ENCODE measurements around the gene LRFN4.
A peak's percentile ranks its signal among the peaks of the same experiment; 100 is the strongest.
"Not testable (repeated sequence)": the region's sequence is repeated elsewhere in the genome, so short reads cannot be mapped to it uniquely, and the experiment has no call there.

The LRFN4 gene

DNA sequence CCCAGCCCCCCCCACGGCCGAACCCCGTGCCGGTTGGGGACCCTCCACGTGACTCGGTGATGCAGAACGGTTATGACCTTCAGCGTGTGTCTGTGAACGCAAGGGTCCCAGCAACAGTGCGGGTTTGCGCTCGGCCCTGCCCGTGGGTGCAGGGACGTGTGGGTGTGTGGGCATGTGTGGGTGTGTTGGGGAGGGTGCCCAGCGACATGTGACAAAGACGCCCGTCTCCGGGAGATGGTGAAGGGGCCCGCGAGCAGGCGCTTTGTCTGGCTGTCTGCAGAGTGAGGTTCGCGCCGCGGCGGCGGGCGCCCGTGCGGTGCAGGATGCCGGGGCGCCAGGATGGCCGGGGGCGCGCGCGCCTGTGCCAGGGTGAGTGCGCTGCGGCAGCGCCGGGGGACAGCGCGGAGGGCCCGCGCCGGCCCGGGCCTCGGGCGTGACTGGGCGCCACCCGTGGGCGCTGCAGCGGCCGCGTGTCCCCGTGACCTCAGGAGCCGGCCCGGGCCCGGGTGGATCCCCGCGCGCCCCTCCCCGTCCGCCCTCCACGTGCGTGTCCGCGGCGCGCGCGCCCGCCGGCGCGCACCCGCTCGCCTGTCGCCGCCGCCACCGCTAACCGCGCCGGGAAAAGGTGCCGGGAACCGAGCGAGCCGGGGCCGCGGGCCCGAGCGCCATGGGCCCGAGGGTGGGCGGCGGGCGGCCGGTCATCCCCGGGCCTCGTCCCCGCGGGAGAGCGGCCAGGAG is at the start of gene LRFN4:
Gene LRFN4, plus strand, starts transcription at position 569 of the 738 bp plus-strand sequence. CDS start 681 bp downstream, outside the sequence.
- no peak for DNase-seq

DNA sequence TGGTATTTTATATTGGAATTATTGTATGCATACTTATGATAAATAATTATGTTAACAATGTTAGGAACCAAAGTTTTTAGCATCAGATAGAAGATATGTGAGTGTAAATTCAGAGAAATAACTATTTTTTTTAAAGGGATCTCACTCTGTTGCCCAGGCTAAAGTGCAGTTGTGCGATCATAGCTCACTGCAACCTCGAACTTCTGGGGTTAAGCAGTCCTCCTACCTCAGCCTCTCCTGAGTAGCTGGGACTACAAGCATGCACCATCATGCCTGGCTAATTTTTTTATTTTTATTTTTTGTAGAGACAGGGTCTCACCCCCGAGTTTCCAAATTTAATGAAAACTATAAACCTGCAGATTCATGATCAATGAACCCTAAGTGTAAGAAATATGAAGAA is 47.3 kb upstream of the LRFN4 start:
- no peak for DNase-seq

DNA sequence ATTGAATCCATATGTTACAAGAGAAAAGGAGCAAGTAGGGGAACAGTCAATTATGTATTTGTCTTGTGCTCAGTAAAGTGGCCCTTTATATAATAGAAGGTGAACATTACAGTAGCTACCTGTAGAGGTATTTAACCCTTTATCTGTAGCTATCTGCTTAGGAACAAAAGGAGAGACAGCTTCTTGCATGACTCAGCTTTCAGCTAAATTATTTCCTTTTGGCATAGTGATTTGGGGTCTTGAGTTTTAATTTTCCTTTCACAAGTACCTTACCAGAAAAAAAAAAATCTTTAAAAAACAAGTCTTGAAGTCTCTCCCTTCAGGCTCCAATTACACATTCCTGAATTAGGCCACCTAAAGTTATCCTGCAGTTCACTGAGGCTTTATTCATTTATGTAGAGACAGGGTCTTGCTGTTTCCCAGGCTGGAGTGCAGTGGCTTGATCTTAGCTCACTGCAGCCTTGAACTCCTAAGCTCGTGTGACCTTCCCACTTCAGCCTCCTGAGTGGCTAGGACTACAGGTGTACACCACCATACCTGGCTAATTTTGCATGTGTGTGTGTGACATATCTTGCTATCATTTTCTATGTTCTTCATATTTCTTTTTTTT is 46.2 kb upstream of the LRFN4 start:
- no peak for DNase-seq

DNA sequence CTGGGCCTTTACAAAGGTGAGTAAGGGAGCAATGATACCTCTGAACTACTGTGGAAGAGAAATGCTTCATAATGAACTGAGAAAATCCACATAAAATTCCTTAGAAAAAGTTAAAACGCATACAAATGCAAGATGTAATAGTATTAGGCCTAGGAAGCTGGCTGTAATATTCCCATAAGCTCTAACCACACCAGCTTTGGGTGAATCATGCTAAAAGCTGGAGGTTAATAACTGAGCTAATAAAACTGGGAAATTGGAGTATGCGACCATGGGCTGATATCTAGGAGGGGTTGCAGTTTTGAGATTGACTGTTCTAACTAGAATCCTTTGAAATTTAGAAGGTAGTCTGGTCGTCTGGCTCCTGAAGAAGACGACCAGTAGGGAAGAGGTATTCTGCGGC is 42.2 kb upstream of the LRFN4 start:
- no peak for DNase-seq

DNA sequence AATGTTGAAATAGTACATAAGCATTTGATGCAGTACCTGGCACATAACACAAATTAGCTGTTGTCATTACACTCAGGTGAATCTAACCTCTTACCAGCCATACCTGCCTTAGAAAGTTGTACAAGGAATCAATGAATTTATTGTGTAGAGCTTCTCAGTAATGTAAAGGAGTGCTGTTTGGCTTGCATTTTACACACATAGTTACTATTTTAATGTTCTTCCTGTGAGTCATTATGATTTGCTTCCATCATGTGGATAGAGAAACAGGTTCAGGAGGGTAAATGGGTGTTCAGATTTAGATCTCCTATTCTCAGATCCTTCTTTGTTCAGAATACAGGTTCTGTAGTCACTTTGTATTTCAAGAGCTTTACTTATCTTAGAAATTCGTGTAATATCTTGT is 41.2 kb upstream of the LRFN4 start:
- no peak for DNase-seq

DNA sequence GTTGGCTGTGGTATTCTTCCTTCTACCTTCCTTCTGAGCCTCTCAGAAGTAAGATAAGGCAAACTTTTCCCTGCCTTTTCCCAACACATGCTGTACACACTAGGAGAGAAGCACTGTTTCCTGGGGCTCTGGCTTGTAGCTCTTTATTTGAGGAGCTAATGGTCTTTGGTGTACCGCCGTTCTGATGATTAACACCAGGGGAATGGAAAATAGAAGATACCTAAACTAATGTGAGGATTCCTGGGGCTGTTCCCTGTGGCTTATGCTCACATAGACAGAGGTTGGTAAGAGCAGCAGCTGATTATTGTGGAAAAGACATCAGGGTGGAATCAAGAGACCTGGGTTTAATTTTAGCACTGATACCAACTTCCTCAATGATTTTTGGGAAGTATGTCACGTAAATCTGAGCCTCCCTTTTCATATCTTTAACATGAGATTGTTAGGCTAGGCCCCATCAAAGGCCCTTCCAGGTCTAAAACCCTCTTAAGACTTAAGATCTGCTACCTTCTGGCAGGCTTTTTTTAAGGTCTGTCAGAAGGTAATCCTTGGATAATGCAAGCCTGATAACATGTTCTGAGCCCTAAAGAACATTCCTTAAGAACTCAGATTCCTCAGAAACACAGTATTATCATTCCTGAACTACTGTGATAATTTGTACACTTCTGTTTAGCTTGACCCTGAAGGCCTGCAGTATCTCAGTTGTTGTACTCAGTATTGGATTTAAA is 38.5 kb upstream of the LRFN4 start:
- DNase-seq = no peak

DNA sequence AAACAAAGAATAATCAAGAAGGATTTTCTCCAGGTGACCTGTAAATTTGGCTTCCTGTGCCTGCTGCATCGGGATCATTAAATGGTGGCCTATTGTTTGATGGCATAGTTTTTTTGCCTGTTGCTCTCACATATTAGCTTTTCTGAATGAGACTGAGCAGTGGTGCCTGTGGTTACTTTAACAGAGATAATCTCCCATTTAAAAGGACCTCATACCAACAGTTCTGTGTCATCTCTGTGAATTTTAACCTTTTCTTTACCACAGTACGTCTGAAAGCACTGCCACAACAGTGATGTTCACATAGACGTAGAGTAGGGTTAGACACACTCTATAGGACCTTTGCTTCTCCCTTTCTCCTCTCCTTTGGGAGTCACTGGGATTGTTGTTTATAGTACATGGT is 36.5 kb upstream of the LRFN4 start:
- no peak for DNase-seq

DNA sequence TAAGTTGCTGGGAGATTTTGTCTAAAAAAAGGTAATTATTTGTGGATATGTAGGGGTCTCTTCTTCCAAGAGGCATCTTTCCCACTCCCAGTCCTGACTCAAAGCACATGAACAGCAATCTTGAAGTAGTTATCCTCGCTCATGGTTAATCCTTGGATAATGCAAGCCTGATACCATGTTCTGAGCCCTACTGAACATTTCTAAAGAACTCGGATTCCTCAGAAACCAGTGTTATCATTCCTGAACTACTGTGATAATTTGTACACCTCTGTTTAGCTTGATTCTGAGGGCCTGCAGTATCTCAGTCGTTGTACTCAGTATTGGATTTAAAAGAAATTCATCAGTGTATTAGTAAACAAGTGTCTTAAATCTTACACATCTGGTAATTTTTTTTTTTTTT is 36.0 kb upstream of the LRFN4 start:
- no peak for DNase-seq

DNA sequence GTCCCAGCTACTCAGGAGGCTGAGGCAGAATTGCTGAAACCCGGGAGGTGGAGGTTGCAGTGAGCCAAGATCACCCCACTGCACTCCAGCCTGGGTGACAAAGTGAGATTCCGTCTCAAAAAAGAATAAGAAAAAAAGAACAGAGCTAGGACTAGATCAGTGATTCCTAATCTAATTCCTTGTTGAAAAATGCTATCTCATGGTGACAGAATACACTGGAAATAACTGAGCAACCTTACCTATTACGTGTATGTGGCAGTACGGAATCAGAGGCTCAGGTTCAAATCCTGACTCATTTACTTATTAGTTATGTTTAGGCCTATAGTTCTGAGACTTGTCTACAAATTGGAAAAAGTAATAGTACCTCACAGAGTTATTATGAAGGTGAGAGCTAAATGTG is 33.2 kb upstream of the LRFN4 start:
- DNase-seq = no peak

DNA sequence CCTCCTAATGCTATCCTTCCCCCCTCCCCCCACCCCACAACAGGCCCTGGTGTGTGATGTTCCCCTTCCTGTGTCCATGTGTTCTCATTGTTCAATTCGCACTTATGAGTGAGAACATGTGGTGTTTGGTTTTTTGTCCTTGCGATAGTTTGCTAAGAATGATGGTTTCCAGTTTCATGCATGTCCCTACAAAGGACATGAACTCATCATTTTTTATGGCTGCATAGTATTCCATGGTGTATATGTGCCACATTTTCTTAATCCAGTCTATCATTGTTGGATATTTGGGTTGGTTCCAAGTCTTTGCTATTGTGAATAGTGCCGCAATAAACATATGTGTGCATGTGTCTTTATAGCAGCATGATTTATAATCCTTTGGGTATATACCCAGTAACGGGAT is 32.3 kb upstream of the LRFN4 start:
- DNase-seq = not testable (repeated sequence)

DNA sequence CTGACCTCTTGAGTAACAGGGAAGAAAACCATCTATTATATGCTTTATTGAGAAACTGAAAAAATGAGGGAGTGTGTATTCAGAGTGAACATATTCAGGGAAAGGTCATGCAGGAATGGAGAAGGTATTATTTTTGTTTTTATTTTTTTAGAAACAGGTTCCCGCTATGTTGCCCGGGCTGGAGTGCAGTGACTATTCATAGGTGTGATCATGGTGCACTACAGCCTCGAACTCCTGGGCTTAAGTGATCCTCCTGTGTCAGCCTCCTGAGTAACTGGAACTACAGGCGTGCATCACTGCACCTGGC is 22.4 kb upstream of the LRFN4 start:
- DNase-seq = no peak

DNA sequence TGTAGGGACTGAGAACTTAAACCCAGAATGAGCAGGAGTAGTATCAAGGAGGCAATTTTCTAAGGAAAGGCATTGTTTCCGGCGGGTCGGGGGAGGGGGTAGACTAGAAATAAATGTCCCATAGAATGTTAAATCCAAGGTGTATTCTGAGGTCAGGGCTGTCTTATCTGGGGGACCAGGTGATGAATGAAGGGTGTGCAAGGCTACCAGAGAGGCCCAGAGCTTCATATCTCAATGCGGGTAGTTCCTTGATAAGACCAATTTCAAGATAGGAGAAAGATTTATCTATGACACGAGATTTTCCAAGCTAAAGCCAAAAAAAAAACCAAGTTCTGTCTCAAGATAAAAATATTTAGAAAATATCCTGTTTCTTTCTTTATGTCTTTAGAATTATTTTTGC is 21.9 kb upstream of the LRFN4 start:
- no peak for DNase-seq

DNA sequence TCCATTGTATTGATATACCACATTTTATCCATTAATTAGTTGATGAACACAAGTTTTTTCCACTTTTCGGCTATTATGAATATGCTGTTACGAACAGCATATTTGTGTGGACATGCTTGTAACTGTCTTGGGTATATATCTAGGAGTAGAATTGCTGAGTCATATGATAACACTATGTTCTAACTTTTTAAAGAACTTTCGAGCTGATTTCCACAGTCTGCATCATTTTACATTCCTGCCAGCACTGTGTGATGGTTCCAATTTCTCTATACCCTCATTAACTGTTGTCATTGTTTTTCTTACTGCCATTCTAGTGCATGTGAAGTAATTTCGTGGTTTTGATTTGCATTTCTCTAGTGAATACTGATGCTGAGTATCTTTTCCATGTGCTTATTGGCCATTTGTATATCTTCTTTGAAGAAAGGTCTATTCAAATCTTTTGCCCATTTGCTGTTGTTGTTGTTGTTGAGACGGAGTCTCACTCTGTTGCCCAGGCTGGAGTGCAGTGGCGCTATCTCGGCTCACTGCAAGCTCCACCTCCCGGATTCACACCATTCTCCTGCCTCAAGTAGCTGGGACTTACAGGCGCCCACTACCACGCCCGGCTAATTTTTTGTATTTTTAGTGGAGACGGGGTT is 21.0 kb upstream of the LRFN4 start:
- no peak for DNase-seq

DNA sequence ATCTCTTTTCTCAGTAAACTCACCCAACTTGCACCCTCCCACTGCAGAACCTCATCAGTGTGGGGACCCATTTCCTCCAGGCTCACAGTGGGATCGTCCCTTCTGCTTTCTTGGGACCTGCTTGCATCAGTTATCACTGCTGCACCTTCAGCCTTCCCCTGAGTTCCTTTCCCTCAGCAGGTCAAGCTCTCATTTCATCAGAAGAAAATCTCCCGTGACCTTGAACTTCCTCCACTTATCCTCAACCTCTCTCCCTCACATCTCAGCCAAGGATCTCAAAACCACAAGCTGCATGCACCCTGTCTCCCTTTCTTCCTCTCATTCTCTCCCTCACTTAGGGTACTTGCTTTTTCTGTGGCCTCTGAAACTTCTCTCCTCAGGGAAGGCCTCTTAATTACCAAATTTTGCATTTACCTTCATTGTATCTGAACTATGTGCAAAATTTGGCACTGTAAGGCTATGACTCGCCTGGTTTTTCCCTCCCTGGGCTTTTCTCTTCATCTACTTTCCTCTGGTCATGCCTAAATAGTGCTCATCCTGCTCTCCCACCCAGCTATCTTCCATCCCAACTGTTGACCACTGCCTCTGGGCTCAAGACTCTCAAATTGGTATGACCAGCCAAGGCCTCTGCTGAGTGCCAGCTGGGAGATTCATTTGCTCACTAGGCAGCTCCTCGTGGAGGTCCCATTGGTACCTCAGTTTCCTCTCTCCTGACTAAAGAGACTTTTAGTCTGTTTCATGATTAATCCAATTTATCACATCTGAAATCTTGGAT is 16.4 kb upstream of the LRFN4 start:
- DNase-seq = no peak

DNA sequence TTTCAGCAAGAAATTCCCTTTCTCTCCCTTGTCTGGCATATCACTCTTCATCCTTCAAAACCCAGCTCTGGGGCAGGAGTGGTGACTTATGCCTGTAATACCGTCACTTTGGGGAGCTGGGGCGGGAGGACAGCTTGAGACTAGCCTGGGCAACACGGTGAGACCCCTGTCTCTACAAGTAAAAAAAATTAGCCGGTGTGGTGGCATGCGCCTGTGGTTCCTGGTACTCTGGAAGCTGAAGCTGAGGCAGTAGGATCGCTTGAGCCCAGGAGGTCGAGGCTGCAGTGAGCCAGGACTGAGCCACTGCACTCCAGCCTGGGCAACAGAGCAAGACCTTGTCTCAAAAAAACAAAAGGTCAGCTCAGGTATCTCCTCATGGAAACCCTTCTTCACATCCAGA is 15.0 kb upstream of the LRFN4 start:
- DNase-seq = no peak

DNA sequence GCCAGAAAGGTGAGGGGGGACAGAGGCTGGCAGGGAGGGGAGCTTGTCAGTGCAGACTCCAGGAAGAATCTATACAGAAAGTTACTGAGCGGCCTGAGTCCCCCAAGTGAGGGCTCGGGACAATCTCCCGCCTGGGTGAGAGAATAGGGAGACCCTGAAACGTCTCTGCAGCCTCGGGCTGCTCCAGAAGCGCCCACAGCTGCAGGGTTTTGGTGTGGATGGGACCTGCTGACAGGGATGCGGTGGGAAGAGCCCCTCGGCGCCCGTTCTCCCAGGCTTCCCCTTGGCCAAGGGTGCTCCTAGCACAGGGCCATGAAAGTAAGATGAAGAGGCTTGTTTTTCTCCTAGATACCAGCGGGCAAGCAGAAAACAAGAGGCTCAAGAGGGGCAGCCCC is 14.4 kb upstream of the LRFN4 start:
- no peak for DNase-seq

DNA sequence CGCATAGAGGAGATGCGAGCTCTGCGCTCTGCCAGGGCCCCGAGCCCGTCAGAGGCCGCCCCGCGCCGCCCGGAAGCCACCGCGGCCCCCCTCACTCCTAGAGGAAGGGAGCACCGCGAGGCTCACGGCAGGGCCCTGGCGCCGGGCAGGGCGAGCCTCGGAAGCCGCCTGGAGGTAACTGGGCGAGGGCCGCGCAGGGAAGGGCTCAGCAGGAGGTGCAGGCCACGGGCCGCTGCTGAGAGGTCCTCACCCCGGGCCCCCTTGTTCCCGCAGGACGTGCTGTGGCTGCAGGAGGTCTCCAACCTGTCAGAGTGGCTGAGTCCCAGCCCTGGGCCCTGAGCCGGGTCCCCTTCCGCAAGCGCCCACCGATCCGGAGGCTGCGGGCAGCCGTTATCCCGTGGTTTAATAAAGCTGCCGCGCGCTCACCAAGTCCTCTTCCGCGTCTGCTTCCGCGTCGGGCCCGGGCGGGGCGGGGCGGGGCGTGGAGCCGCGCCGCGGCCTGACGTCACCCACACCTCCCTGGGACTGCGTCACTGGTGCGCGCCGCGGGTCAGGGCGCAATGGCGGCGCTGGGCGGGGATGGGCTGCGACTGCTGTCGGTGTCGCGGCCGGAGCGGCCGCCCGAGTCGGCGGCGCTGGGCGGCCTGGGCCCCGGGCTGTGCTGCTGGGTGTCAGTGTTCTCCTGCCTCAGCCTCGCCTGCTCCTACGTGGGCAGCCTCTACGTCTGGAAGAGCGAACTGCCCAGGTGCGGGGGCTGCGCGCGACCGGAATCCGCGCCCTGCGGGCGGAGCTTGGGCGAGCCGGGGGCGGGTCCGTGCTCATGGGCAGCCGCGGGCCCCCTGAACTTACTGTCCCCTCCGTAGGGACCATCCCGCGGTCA is 13.7 kb upstream of the LRFN4 start, which contains the start of gene RCE1:
Gene RCE1, plus strand, starts transcription at position 546 of the 880 bp plus-strand sequence. Its CDS starts 15 bp downstream, at position 561.
- peak; percentile 93 for DNase-seq

DNA sequence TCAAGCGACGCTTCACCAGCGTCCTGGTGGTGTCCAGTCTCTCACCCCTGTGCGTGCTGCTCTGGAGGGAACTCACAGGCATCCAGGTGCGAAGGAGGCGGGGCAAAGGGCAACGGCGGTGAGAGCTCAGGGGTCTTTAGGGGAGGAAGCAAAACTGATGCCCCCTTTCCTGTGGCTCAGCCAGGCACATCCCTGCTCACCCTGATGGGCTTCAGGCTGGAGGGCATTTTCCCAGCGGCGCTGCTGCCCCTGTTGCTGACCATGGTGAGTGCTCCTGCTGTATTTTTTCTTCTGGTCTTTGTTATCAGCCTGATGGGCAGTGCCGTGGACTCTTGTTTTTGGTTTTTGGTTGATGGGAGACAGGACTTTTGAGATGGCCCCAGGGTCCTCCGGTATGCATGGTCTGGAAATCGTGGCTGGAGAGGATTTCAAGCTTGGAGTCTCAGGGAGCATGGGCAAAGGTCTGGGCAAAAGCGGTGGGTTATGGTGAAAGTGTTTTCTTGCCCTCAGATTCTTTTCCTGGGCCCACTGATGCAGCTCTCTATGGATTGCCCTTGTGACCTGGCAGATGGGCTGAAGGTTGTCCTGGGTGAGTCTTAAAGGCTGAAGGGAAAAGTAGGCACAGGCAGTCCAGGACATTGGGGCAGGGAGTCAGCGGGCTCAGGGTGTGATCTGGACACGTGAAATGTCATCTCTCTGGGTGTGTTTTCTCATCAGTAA is 12.9 kb upstream of the LRFN4 start:
- no peak for DNase-seq

DNA sequence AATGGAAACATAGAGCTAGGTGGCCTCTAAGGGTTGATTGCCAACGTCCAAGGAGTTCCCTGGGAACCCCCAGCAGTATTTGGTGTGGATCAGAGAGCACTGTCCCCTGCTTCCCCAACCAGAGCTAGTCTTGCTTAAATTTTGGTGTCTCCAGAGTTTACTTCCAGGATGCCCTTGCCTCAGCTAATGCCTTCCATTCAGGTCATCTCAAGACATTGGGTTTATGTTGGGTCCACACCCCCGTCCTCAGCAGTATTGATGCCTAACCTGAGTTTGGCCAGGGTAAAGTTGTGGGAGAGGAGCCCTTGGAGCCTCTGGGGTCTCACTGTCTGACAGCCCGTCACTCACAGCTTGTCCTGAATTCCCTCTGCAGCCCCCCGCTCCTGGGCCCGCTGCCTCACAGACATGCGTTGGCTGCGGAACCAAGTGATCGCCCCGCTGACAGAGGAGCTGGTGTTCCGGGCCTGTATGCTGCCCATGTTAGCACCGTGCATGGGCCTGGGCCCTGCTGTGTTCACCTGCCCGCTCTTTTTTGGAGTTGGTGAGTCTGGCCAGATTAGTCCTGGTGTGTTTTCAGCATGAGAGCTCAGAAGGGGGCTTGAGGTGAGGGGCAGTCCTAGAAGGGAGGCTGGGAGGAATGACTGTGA is 12.2 kb upstream of the LRFN4 start:
- no peak for DNase-seq

DNA sequence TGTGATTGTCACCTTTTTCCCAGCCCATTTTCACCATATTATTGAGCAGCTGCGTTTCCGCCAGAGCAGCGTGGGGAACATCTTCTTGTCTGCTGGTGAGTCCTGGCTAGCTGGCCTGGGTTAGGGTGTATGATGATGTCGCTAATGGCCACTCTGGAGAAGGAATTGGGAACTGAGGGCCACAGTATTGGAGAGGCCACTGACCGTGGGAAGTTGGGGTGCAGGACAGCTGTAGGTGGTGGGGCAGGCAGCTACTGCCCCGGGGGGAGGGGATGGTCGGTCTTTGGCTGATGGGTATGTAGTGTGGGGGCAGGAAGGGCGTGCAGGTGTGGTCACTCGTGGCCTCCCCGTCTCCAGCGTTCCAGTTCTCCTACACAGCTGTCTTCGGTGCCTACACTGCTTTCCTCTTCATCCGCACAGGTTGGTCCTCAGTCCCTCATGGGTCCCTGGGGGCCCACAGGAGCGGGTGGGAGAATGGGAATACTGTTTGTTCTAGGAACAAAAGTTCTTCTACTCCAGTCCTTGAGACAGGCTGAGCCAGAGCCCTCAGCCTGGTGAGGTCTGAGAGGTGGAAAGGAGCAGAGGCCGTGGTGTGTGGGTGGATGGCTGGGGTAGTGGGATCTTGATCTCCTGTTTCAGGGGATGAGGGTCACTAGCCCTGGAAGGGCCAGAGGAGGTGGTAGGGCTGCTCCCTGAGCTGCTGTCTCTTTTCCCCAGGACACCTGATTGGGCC is 11.6 kb upstream of the LRFN4 start:
- no peak for DNase-seq
